Measurements from ENCODE around the gene FOXL1. TPM values are rescaled to one million over a fixed set of nuclear protein-coding genes. Genes with fewer than 3 reads are reported as not detected.

FOXL1 gene
- total and polyA plus RNA-seq, 10 donors, result 0.03 to 0.29 (median 0.07) TPM; not detected in 7

GRCh38 chr16:86555704-86556075 lies 22.7 kb upstream of the FOXL1 start:
- Histone ChIP-seq H3K27ac (peak overlapping the region in 6 of 8 donors; percentile 91 to 95 (median 94)), H3K4me3 (peak overlapping the region; percentile 75 to 92 (median 82)), H3K27me3 (replicated peaks in 1 of 7) (peaks cover 0 to 30% (median 0%) of the 10 kb centered on the region in 7 donors), H3K9me3 (no peaks in the 10 kb centered on the region), H3K4me1 (peaks cover 5 to 34% (median 24%) of the 10 kb centered on the region in 6 donors), H3K36me3 (peaks cover 0 to 17% (median 10%) of the 10 kb centered on the region in 6 donors)
- 41 to 62% (median 46%) methylated on average over 16 to 17 of the region's 17 CpGs for WGBS, 5 donors
- intact Hi-C loops (cut with DNase I; ENCODE audit: low total_unique reads), result no loop called here
- TF ChIP-seq CTCF (IDR thresholded peaks at IDR 0.05 in 8 of 11, conservative IDR thresholded peaks at IDR 0.05 in 3 of 11) (no peak), POLR2AphosphoS5 (IDR thresholded peaks at IDR 0.05) (no peak), POLR2A (IDR thresholded peaks at IDR 0.05) (no peak)
- DNase-seq, result no peak

GRCh38 chr16:86556576-86556975 lies 21.8 kb upstream of the FOXL1 start:
- 60 to 81% (median 76%) methylated on average over 5 of the region's 5 CpGs for WGBS, 5 donors
- DNase-seq, result no peak
- no peak overlapping the region for H3K4me3 ChIP-seq
- intact Hi-C loops (cut with DNase I; ENCODE audit: low total_unique reads), result no loop called here
- H3K9me3 ChIP-seq, result no peaks in the 10 kb centered on the region
- no peak overlapping the region for H3K27ac ChIP-seq
- H3K27me3 ChIP-seq (replicated peaks in 1 of 7), result peaks cover 0 to 39% (median 0%) of the 10 kb centered on the region in 7 donors
- H3K36me3 ChIP-seq, result peaks cover 0 to 9% (median 2%) of the 10 kb centered on the region in 6 donors
- peaks cover 5 to 34% (median 24%) of the 10 kb centered on the region in 6 donors for H3K4me1 ChIP-seq
- no peak for TF ChIP-seq POLR2AphosphoS5 (IDR thresholded peaks at IDR 0.05)
- no peak for TF ChIP-seq POLR2A (IDR thresholded peaks at IDR 0.05)
- TF ChIP-seq CTCF (IDR thresholded peaks at IDR 0.05 in 8 of 11, conservative IDR thresholded peaks at IDR 0.05 in 3 of 11), result no peak

- Histone ChIP-seq H3K36me3 (no peaks in the 10 kb centered on the region), H3K9me3 (no peaks in the 10 kb centered on the region), H3K4me3 (no peak overlapping the region), H3K4me1 (peaks cover 5 to 31% (median 24%) of the 10 kb centered on the region in 6 donors), H3K27me3 (replicated peaks in 1 of 7) (peaks cover 0 to 48% (median 0%) of the 10 kb centered on the region in 7 donors), H3K27ac (no peak overlapping the region)
- WGBS, 5 donors, result 80 to 89% (median 86%) methylated on average over 4 of the region's 4 CpGs
- intact Hi-C loops (cut with DNase I; ENCODE audit: low total_unique reads), result no loop called here
- TF ChIP-seq CTCF (IDR thresholded peaks at IDR 0.05 in 8 of 11, conservative IDR thresholded peaks at IDR 0.05 in 3 of 11), result no peak
- no peak for TF ChIP-seq POLR2A (IDR thresholded peaks at IDR 0.05)
- no peak for TF ChIP-seq POLR2AphosphoS5 (IDR thresholded peaks at IDR 0.05)
- no peak for DNase-seq
These were observed 20.8 kb upstream of the FOXL1 start for GRCh38 chr16:86557587-86557986.

GRCh38 chr16:86558355-86559193 lies 19.8 kb upstream of the FOXL1 start:
- H3K27ac ChIP-seq, result no peak overlapping the region
- H3K4me3 ChIP-seq, result no peak overlapping the region
- 75 to 86% (median 79%) methylated on average over 21 to 28 of the region's 28 CpGs for WGBS, 5 donors
- TF ChIP-seq POLR2AphosphoS5 (IDR thresholded peaks at IDR 0.05) (no peak), CTCF (IDR thresholded peaks at IDR 0.05 in 8 of 11, conservative IDR thresholded peaks at IDR 0.05 in 3 of 11) (no peak), POLR2A (IDR thresholded peaks at IDR 0.05) (no peak)
- peaks cover 5 to 25% (median 23%) of the 10 kb centered on the region in 6 donors for H3K4me1 ChIP-seq
- peaks cover 0 to 58% (median 5%) of the 10 kb centered on the region in 7 donors for H3K27me3 ChIP-seq (replicated peaks in 1 of 7)
- no peaks in the 10 kb centered on the region for H3K36me3 ChIP-seq
- no peaks in the 10 kb centered on the region for H3K9me3 ChIP-seq
- intact Hi-C loops (cut with DNase I; ENCODE audit: low total_unique reads), result no loop called here
- DNase-seq, result peak; percentile 62
